Neural cell (in vitro differentiated cells): Measurements from ENCODE around the gene STX7.

ENCODE experiments used
- CTCF ChIP-seq: fragments of 450-650 bp; IDR thresholded peaks from 2 replicates; pipeline ENCODE4 v1.5.1; 2014; ENCODE audit warnings: antibody characterized with exemption, mild to moderate bottlenecking, moderate library complexity; ENCODE audit not compliant: poor library complexity, severe bottlenecking
- EP300 ChIP-seq: fragments of 450-650 bp; conservative IDR thresholded peaks from 2 replicates; pipeline ENCODE4 v1.6.1; 2014; ENCODE audit warnings: antibody characterized with exemption, mild to moderate bottlenecking, moderate library complexity; ENCODE audit not compliant: poor library complexity, severe bottlenecking
- EZH2 ChIP-seq: fragments of 200-600, 300-800 bp; shearing (Covaris generic), sonication (generic); IDR thresholded peaks from 2 replicates; pipeline ENCODE4 v1.6.1; 2014; ENCODE audit warnings: antibody characterized with exemption, low read length, borderline replicate concordance, mild to moderate bottlenecking; ENCODE audit not compliant: insufficient read depth, poor library complexity, severe bottlenecking
- POLR2AphosphoS5 ChIP-seq: IDR thresholded peaks from 2 replicates; pipeline ENCODE4 v1.6.1; 2012
- SMC3 ChIP-seq: fragments of 450-650 bp; conservative IDR thresholded peaks from 2 replicates; pipeline ENCODE4 v1.6.1; 2014; ENCODE audit warnings: antibody characterized with exemption, mild to moderate bottlenecking, moderate library complexity; ENCODE audit not compliant: poor library complexity
- TF ChIP-seq, protein P1 (sequence below): IDR thresholded peaks from 2 replicates; pipeline ENCODE4 v1.6.1; 2012; ENCODE audit warnings: borderline replicate concordance

GRCh38 chr6:132404736-132405135, 108.2 kb downstream of the STX7 start:
- TF ChIP-seq CTCF (no peak), EP300 (no peak), POLR2AphosphoS5 (no peak), EZH2 (no peak), SMC3 (no peak)
- TF ChIP-seq, protein P1, sequence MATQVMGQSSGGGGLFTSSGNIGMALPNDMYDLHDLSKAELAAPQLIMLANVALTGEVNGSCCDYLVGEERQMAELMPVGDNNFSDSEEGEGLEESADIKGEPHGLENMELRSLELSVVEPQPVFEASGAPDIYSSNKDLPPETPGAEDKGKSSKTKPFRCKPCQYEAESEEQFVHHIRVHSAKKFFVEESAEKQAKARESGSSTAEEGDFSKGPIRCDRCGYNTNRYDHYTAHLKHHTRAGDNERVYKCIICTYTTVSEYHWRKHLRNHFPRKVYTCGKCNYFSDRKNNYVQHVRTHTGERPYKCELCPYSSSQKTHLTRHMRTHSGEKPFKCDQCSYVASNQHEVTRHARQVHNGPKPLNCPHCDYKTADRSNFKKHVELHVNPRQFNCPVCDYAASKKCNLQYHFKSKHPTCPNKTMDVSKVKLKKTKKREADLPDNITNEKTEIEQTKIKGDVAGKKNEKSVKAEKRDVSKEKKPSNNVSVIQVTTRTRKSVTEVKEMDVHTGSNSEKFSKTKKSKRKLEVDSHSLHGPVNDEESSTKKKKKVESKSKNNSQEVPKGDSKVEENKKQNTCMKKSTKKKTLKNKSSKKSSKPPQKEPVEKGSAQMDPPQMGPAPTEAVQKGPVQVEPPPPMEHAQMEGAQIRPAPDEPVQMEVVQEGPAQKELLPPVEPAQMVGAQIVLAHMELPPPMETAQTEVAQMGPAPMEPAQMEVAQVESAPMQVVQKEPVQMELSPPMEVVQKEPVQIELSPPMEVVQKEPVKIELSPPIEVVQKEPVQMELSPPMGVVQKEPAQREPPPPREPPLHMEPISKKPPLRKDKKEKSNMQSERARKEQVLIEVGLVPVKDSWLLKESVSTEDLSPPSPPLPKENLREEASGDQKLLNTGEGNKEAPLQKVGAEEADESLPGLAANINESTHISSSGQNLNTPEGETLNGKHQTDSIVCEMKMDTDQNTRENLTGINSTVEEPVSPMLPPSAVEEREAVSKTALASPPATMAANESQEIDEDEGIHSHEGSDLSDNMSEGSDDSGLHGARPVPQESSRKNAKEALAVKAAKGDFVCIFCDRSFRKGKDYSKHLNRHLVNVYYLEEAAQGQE, result no peak
